Esophagus squamous epithelium (tissue), 4 donors: ENCODE measurements around the gene CFAP77.

Experiments used
- POLR2A ChIP-seq, 4 donors: fragments of 450-650 bp; IDR thresholded peaks; one replicate each; pipeline ENCODE4 v1.6.1; 2017; ENCODE audit warnings: antibody characterized with exemption in 4 of 4, mild to moderate bottlenecking in 4 of 4, moderate library complexity in 3 of 4
- TF ChIP-seq, protein P1 (sequence below), 6 experiments: fragments of 450-650 bp in 4 of 6; fragments of 200-600 bp in 2 of 6; sonication (generic) in 2 of 6; IDR thresholded peaks; one replicate each; pipeline ENCODE4 v1.5.1; 2016 to 2019; ENCODE audit warnings: antibody characterized with exemption in 6 of 6, mild to moderate bottlenecking in 4 of 6, moderate library complexity in 4 of 6

DNA sequence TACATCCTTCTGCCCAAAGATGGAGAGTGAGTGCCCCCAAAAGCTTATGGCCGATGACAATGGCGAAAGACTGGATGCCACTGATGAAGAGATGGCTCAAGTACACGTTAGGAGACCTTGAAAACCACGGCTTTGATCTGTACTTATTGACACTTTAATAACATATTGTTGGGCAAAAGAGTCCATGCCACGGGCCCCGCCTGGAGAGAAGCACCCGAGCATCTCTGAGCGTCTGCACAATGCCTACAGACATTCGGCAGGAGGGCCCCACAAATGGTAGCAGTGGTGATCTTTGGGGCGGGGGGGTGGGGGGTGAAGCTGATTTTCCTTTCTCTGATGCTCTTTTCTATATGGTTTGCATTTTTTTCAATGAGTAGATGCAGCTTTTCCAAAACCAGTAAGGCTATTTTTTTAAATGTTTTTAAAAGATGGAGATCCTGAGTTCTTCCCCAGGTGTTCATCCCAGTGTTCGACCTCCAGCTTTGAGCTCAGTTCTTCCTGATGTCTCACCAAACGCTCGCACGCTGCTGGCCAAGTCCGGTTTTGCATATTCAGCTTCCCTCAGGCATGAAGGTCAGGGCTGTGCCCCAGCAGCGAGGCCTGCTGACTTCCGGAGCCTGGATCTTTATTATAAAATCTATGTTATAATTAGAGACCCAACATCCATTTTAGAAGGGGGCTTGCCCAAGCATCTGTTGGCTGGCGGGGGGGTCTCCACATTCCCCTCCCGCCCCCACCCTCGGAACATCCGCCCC lies 138.1 kb downstream of the CFAP77 start:
- TF ChIP-seq, protein P1, sequence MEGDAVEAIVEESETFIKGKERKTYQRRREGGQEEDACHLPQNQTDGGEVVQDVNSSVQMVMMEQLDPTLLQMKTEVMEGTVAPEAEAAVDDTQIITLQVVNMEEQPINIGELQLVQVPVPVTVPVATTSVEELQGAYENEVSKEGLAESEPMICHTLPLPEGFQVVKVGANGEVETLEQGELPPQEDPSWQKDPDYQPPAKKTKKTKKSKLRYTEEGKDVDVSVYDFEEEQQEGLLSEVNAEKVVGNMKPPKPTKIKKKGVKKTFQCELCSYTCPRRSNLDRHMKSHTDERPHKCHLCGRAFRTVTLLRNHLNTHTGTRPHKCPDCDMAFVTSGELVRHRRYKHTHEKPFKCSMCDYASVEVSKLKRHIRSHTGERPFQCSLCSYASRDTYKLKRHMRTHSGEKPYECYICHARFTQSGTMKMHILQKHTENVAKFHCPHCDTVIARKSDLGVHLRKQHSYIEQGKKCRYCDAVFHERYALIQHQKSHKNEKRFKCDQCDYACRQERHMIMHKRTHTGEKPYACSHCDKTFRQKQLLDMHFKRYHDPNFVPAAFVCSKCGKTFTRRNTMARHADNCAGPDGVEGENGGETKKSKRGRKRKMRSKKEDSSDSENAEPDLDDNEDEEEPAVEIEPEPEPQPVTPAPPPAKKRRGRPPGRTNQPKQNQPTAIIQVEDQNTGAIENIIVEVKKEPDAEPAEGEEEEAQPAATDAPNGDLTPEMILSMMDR (IDR thresholded peaks at IDR 0.05) = no peak
- TF ChIP-seq POLR2A (IDR thresholded peaks at IDR 0.05) = no peak
